HG02973 (cell line): ENCODE results near the gene TMEM267.
"Not testable (repeated sequence)": the region's sequence is repeated elsewhere in the genome, so short reads cannot be mapped to it uniquely, and the experiment has no call there.

Source experiments
- ATAC-seq: cut with Tn5 transposase; IDR thresholded peaks from one replicate; pipeline ENCODE4 v1.9.1; 2021; ENCODE audit warnings: moderate library complexity; ENCODE audit not compliant: unreplicated experiment

TMEM267 gene

GRCh38 chr5:43411495-43411894 lies 72.2 kb downstream of the TMEM267 start:
- no peak for ATAC-seq

GRCh38 chr5:43410414-43410813 lies 73.3 kb downstream of the TMEM267 start:
- ATAC-seq, result no peak

- ATAC-seq, result no peak
These were observed 73.8 kb downstream of the TMEM267 start for GRCh38 chr5:43409809-43410271.

GRCh38 chr5:43402524-43403066 lies 81.1 kb downstream of the TMEM267 start:
- ATAC-seq, result not testable (repeated sequence)

- no peak for ATAC-seq
These were observed 81.8 kb downstream of the TMEM267 start for GRCh38 chr5:43401827-43402226.

- no peak for ATAC-seq
These were observed 83.6 kb downstream of the TMEM267 start for GRCh38 chr5:43400082-43400481.

- peak; percentile 86 for ATAC-seq
These were observed 86.8 kb downstream of the TMEM267 start for GRCh38 chr5:43396762-43397304.
